Endodermal cell (in vitro differentiated cells): Measurements from ENCODE around the gene COL26A1. TPM values are rescaled to one million over a fixed set of nuclear protein-coding genes. Genes with fewer than 3 reads are reported as not detected.

Experiments used
- DNase-seq: peaks from one replicate; pipeline ENCODE4 v3.0.0-alpha.2; 2017
- H3K27ac ChIP-seq: 2 replicates; pipeline ENCODE4 v1.5.1; 2013; ENCODE audit warnings: mild to moderate bottlenecking, low read depth, low read length, moderate library complexity
- H3K27me3 ChIP-seq: 2 replicates; pipeline ENCODE4 v1.6.1; 2013; ENCODE audit warnings: mild to moderate bottlenecking, low read length, moderate library complexity; ENCODE audit not compliant: insufficient read depth, control insufficient read depth, poor library complexity, severe bottlenecking
- H3K36me3 ChIP-seq: 2 replicates; pipeline ENCODE4 v1.7.0; 2013; ENCODE audit warnings: mild to moderate bottlenecking, low read length, moderate library complexity; ENCODE audit not compliant: control insufficient read depth, insufficient read depth
- H3K4me1 ChIP-seq: one replicate; pipeline ENCODE4 v1.7.0; 2013; ENCODE audit warnings: low read length; ENCODE audit not compliant: control insufficient read depth, insufficient read depth
- H3K4me3 ChIP-seq: 2 replicates; pipeline ENCODE4 v1.5.1; 2013; ENCODE audit warnings: mild to moderate bottlenecking, low read length, moderate library complexity
- H3K9ac ChIP-seq: 2 replicates; pipeline ENCODE4 v1.6.1; 2013; ENCODE audit warnings: mild to moderate bottlenecking, low read length, moderate library complexity; ENCODE audit not compliant: poor library complexity, severe bottlenecking; ENCODE audit errors: extremely low read depth
- H3K9me3 ChIP-seq: 2 replicates; pipeline ENCODE4 v1.6.1; 2013; ENCODE audit warnings: mild to moderate bottlenecking, low read length, moderate library complexity; ENCODE audit not compliant: control insufficient read depth
- H3K27ac Mint-ChIP-seq: 2 replicates; pipeline ENCODE4 v1.8.0; 2020; ENCODE audit warnings: mixed read lengths
- H3K27me3 Mint-ChIP-seq: 2 replicates; pipeline ENCODE4 v1.8.0; 2021; ENCODE audit warnings: mild to moderate bottlenecking, mixed read lengths; ENCODE audit not compliant: insufficient read depth
- H3K36me3 Mint-ChIP-seq: 2 replicates; pipeline ENCODE4 v1.8.0; 2020; ENCODE audit warnings: low read depth, mixed read lengths
- H3K4me1 Mint-ChIP-seq: 2 replicates; pipeline ENCODE4 v1.8.0; 2020; ENCODE audit warnings: mixed read lengths
- H3K4me3 Mint-ChIP-seq: 2 replicates; pipeline ENCODE4 v1.8.0; 2020; ENCODE audit warnings: mild to moderate bottlenecking, moderate library complexity, mixed read lengths
- H3K9me3 Mint-ChIP-seq: 2 replicates; pipeline ENCODE4 v1.8.0; 2020; ENCODE audit warnings: mild to moderate bottlenecking, mixed read lengths
- WGBS, 2 experiments: methylation state at CpG; one replicate each; pipeline versions ENCODE4 v1.1.5 to v1.1.7; 2013; ENCODE audit warnings: missing lambda C conversion rate in 2 of 2, mixed read lengths in 1 of 2; ENCODE audit not compliant: insufficient coverage in 1 of 2, insufficient read length in 1 of 2; 5-methylcytosine and 5-hydroxymethylcytosine counted together
- total RNA-seq, 2 donors: library from RNA; stranded (reverse); fragmentation: NEBNext Ultra II Directional in 1 of 2; extraction: Animal tissue kit (Norgen Biotek cat#: 25700) in 1 of 2; gene quantifications; 2 replicates in 1 of 2; 3 replicates in 1 of 2; pipeline ENCODE4 v1.2.1, GENCODE V29; 2021
- TF ChIP-seq, protein P1 (sequence below): fragments of 200-600 bp; sonication (generic); conservative IDR thresholded peaks from 2 replicates; pipeline ENCODE4 v1.5.0; 2021; ENCODE audit warnings: antibody characterized with exemption, mild to moderate bottlenecking

The COL26A1 gene
- total RNA-seq, 2 donors from 2014 or later = 41.2 to 47.0 TPM

DNA sequence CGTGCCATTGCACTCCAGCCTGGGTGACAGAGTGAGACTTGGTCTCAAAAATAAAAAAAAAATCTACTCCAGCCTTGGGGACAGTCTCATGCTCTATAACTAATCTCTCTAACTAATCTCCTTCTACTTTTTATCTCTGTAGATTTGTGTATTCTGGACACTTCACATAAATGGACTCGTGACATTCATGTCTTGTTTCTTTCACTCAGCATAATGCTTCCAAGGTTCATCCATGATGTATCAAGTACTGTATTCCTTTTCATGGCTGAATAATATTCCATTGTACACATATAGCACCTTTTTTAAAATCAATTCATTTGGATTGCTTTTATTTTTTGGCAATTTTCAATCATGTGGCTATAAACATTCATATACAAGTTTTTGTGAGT is 9.8 kb upstream of the COL26A1 start:
- no peak for DNase-seq
- no peak overlapping the region for H3K27ac ChIP-seq
- 64 to 83% methylated on average over 2 of the region's 2 CpGs for WGBS, 2 experiments
- no peaks in the 10 kb centered on the region for H3K27me3 ChIP-seq
- no peak overlapping the region for H3K4me3 ChIP-seq
- Mint-ChIP-seq H3K9me3 (peaks cover 10% of the 10 kb centered on the region), H3K4me3 (no peak overlapping the region), H3K27me3 (no peaks in the 10 kb centered on the region), H3K36me3 (no peaks in the 10 kb centered on the region), H3K27ac (no peak overlapping the region), H3K4me1 (peaks cover 9% of the 10 kb centered on the region)
- H3K36me3 ChIP-seq = no peaks in the 10 kb centered on the region
- H3K9ac ChIP-seq = no peak overlapping the region
- H3K4me1 ChIP-seq = no peaks in the 10 kb centered on the region
- peaks cover 6% of the 10 kb centered on the region for H3K9me3 ChIP-seq
- TF ChIP-seq, protein P1, sequence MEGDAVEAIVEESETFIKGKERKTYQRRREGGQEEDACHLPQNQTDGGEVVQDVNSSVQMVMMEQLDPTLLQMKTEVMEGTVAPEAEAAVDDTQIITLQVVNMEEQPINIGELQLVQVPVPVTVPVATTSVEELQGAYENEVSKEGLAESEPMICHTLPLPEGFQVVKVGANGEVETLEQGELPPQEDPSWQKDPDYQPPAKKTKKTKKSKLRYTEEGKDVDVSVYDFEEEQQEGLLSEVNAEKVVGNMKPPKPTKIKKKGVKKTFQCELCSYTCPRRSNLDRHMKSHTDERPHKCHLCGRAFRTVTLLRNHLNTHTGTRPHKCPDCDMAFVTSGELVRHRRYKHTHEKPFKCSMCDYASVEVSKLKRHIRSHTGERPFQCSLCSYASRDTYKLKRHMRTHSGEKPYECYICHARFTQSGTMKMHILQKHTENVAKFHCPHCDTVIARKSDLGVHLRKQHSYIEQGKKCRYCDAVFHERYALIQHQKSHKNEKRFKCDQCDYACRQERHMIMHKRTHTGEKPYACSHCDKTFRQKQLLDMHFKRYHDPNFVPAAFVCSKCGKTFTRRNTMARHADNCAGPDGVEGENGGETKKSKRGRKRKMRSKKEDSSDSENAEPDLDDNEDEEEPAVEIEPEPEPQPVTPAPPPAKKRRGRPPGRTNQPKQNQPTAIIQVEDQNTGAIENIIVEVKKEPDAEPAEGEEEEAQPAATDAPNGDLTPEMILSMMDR = no peak

DNA sequence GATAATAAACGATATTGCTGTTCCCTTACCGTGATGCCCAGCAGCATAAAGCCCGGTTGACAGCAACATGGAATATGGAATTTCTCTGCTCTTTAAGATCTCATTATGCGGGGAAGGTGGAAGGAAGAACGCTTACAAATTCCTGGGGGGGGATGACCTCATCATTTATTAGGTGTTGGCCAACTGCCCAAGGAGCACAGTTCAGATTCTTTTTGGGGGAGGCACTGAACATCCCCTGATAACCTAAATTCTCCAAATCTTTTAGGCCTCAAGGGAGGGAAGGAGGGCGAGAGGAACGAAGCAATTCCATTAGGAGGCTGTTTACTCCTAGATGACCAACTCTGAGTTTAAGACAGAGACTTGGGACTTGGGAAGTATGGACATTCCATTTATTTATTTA is 5.2 kb upstream of the COL26A1 start:
- TF ChIP-seq, protein P1 = no peak
- Mint-ChIP-seq H3K4me1 (peaks cover 4% of the 10 kb centered on the region), H3K27ac (no peak overlapping the region), H3K27me3 (peaks cover 8% of the 10 kb centered on the region), H3K4me3 (no peak overlapping the region), H3K36me3 (no peaks in the 10 kb centered on the region), H3K9me3 (peaks cover 4% of the 10 kb centered on the region)
- H3K27me3 ChIP-seq = peaks cover 5% of the 10 kb centered on the region
- DNase-seq = no peak
- no peak overlapping the region for H3K4me3 ChIP-seq
- H3K9me3 ChIP-seq = no peaks in the 10 kb centered on the region
- no peak overlapping the region for H3K9ac ChIP-seq
- H3K27ac ChIP-seq = no peak overlapping the region
- WGBS, 2 experiments = 87 to 91% methylated on average over 6 to 7 of the region's 7 CpGs
- H3K36me3 ChIP-seq = no peaks in the 10 kb centered on the region
- no peaks in the 10 kb centered on the region for H3K4me1 ChIP-seq

- WGBS, 2 experiments = 0% methylated on average over 38 of the region's 46 CpGs; no CpG with 5 or more reads in 1 of the 2 experiments
Observed at GRCh38 chr7:101363196-101363733, 590 bp downstream of the COL26A1 start.

More at GRCh38 chr7:101363196-101363733, 590 bp downstream of the COL26A1 start:
- Histone ChIP-seq H3K9me3 (peaks cover 6% of the 10 kb centered on the region), H3K27ac (no peak overlapping the region), H3K4me1 (no peaks in the 10 kb centered on the region), H3K36me3 (no peaks in the 10 kb centered on the region), H3K9ac (peak overlapping the region; percentile 67), H3K27me3 (peaks cover 5% of the 10 kb centered on the region), H3K4me3 (peak overlapping the region; percentile 78)
- peak overlapping the region; percentile 69 for H3K4me3 Mint-ChIP-seq
- TF ChIP-seq, protein P1 = no peak
- peaks cover 9% of the 10 kb centered on the region for H3K27me3 Mint-ChIP-seq
- H3K9me3 Mint-ChIP-seq = peaks cover 4% of the 10 kb centered on the region
- peaks cover 13% of the 10 kb centered on the region for H3K36me3 Mint-ChIP-seq
- H3K27ac Mint-ChIP-seq = no peak overlapping the region
- DNase-seq = no peak
- H3K4me1 Mint-ChIP-seq = peaks cover 4% of the 10 kb centered on the region
